K562 (cell line): ENCODE data around the gene PDE6D. TPM values are rescaled to one million over a fixed set of nuclear protein-coding genes. Genes with fewer than 3 reads are reported as not detected.

Experiments
- ASH1L ChIP-seq: fragments of 450-650 bp; IDR thresholded peaks from 2 replicates; pipeline ENCODE4 v1.6.1; 2018; ENCODE audit warnings: borderline replicate concordance, mild to moderate bottlenecking, low read depth; ENCODE audit not compliant: partially characterized antibody
- ATF7 ChIP-seq: fragments of 450-650 bp; IDR thresholded peaks from 2 replicates; pipeline ENCODE4 v1.7.1; 2014; ENCODE audit warnings: mild to moderate bottlenecking, moderate library complexity
- CBFA2T3 ChIP-seq: fragments of 450-650 bp; IDR thresholded peaks from 2 replicates; pipeline ENCODE4 v1.6.1; 2017
- CHD1 ChIP-seq: fragments of 200-600 bp; sonication (generic); IDR thresholded peaks from one replicate; pipeline ENCODE4 v1.6.1; 2012; ENCODE audit warnings: mild to moderate bottlenecking, moderate library complexity, low read length, inconsistent platforms
- EP400 ChIP-seq: fragments of 450-650 bp; IDR thresholded peaks from 2 replicates; pipeline ENCODE4 v1.6.1; 2017; ENCODE audit warnings: antibody characterized with exemption, mild to moderate bottlenecking, moderate library complexity
- KDM2B ChIP-seq: fragments of 250-450 bp; sonication (Bioruptor Pico); IDR thresholded peaks from 2 replicates; pipeline ENCODE4 v1.8.0; 2021; ENCODE audit warnings: mild to moderate bottlenecking, moderate library complexity
- MIER1 ChIP-seq: fragments of 450-650 bp; IDR thresholded peaks from 2 replicates; pipeline ENCODE4 v1.6.1; 2016; ENCODE audit warnings: antibody characterized with exemption, mild to moderate bottlenecking, low read depth
- NCOR1 ChIP-seq: fragments of 450-650 bp; IDR thresholded peaks from 2 replicates; pipeline ENCODE4 v1.6.1; 2016; ENCODE audit warnings: mild to moderate bottlenecking, moderate library complexity
- RBFOX2 ChIP-seq: fragments of 200-400 bp; formaldehyde crosslinking; IDR thresholded peaks from 2 replicates; pipeline ENCODE4 v1.6.1; 2017; ENCODE audit warnings: low read depth, mild to moderate bottlenecking, low read length, moderate library complexity
- SNAPC5 ChIP-seq: fragments of 250-450 bp; sonication (Bioruptor Pico); IDR thresholded peaks from 2 replicates; pipeline ENCODE4 v1.8.0; 2021; ENCODE audit warnings: moderate library complexity, mild to moderate bottlenecking, inconsistent platforms
- THRB ChIP-seq: fragments of 450-650 bp; formaldehyde crosslinking; conservative IDR thresholded peaks from 2 replicates; pipeline ENCODE4 v1.4.0; 2022; ENCODE audit warnings: mild to moderate bottlenecking, missing genetic modification characterization
- TRIM24 ChIP-seq, 2 experiments: fragments of 450-650 bp; IDR thresholded peaks; 2 replicates each; pipeline ENCODE4 v1.6.1; 2016
- WHSC1 ChIP-seq: IDR thresholded peaks from one replicate; pipeline ENCODE4 v1.6.1; 2012; ENCODE audit warnings: low read length, control low read depth, inconsistent platforms
- ZBTB33 ChIP-seq: sonication (generic); formaldehyde crosslinking; IDR thresholded peaks from 2 replicates; pipeline ENCODE4 v1.8.1; 2023; ENCODE audit warnings: mild to moderate bottlenecking, missing genetic modification reagents
- ZNF347 ChIP-seq: fragments of 450-650 bp; formaldehyde crosslinking; IDR thresholded peaks from 2 replicates; pipeline ENCODE4 v1.4.0; 2020; ENCODE audit warnings: low read depth, mild to moderate bottlenecking, moderate library complexity
- polyA plus RNA-seq, 8 experiments: library from polyadenylated mRNA; depleted of rRNA in 4 of 8; stranded (reverse) in 5 of 8; unstranded in 3 of 8; fragments of >200 nt; fragmentation: Nextera tagmentation in 2 of 8; fragmentation: Illumina TruSeq in 1 of 8; extraction: Ambion mirVana in 2 of 8; extraction: Trizol in 1 of 8; gene quantifications; 2 replicates each; pipeline versions ENCODE4 v1.2.1 to v1.2.3, GENCODE V29; 2011 to 2014; ENCODE audit warnings: inconsistent platforms in 1 of 8, missing spikeins in 1 of 8
- total RNA-seq, 7 experiments: library from RNA; depleted of rRNA in 6 of 7; stranded (reverse); fragments of >200 nt in 6 of 7; fragmentation: Illumina TruSeq in 2 of 7; extraction: Trizol in 2 of 7; gene quantifications; 2 replicates each; pipeline versions ENCODE4 v1.2.1 to v1.2.3, GENCODE V29; 2011 to 2021; ENCODE audit warnings: low replicate concordance in 1 of 7
- TF ChIP-seq, protein P1 (sequence below): sonication (generic); formaldehyde crosslinking; IDR thresholded peaks from 2 replicates; pipeline ENCODE4 v1.8.0; 2022; ENCODE audit warnings: mild to moderate bottlenecking, missing genetic modification reagents
- TF ChIP-seq, protein P2 (sequence below): fragments of 450-650 bp; IDR thresholded peaks from 2 replicates; pipeline ENCODE4 v1.6.1; 2016; ENCODE audit warnings: antibody characterized with exemption

The PDE6D gene
- total and polyA plus RNA-seq, 9 of the 15 experiments (the other 6 are each of a cell fraction or from before 2014, with no cell fraction given): 0.65 to 11.6 (median 7.0) TPM

GRCh38 chr2:231786177-231786916 is 5.3 kb upstream of the PDE6D start, which contains the start of gene COPS7B (continued):
- TF ChIP-seq ZBTB33: no peak
- TF ChIP-seq THRB (CRISPR knock-in tag): no peak
- no peak for TF ChIP-seq ASH1L
- 0 out of 2 replicates have a peak, but pooled peaks have one; percentile 25 for TF ChIP-seq KDM2B
- TF ChIP-seq, protein P1, sequence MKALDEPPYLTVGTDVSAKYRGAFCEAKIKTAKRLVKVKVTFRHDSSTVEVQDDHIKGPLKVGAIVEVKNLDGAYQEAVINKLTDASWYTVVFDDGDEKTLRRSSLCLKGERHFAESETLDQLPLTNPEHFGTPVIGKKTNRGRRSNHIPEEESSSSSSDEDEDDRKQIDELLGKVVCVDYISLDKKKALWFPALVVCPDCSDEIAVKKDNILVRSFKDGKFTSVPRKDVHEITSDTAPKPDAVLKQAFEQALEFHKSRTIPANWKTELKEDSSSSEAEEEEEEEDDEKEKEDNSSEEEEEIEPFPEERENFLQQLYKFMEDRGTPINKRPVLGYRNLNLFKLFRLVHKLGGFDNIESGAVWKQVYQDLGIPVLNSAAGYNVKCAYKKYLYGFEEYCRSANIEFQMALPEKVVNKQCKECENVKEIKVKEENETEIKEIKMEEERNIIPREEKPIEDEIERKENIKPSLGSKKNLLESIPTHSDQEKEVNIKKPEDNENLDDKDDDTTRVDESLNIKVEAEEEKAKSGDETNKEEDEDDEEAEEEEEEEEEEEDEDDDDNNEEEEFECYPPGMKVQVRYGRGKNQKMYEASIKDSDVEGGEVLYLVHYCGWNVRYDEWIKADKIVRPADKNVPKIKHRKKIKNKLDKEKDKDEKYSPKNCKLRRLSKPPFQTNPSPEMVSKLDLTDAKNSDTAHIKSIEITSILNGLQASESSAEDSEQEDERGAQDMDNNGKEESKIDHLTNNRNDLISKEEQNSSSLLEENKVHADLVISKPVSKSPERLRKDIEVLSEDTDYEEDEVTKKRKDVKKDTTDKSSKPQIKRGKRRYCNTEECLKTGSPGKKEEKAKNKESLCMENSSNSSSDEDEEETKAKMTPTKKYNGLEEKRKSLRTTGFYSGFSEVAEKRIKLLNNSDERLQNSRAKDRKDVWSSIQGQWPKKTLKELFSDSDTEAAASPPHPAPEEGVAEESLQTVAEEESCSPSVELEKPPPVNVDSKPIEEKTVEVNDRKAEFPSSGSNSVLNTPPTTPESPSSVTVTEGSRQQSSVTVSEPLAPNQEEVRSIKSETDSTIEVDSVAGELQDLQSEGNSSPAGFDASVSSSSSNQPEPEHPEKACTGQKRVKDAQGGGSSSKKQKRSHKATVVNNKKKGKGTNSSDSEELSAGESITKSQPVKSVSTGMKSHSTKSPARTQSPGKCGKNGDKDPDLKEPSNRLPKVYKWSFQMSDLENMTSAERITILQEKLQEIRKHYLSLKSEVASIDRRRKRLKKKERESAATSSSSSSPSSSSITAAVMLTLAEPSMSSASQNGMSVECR (CRISPR knock-in tag): peak; percentile 49
- TF ChIP-seq RBFOX2: peak; percentile 86
- TF ChIP-seq SNAPC5 (CRISPR knock-in tag): no peak
- TF ChIP-seq MIER1: no peak
- peak; percentile 60; the same call in 1 of the 2 replicates for TF ChIP-seq EP400
- TF ChIP-seq, protein P2, sequence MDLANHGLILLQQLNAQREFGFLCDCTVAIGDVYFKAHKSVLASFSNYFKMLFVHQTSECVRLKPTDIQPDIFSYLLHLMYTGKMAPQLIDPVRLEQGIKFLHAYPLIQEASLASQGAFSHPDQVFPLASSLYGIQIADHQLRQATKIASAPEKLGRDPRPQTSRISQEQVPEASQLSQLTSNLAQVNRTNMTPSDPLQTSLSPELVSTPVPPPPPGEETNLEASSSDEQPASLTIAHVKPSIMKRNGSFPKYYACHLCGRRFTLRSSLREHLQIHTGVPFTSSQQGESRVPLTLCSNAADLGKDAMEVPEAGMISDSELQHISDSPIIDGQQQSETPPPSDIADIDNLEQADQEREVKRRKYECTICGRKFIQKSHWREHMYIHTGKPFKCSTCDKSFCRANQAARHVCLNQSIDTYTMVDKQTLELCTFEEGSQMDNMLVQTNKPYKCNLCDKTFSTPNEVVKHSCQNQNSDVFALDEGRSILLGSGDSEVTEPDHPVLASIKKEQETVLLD: 0 out of 2 replicates have a peak, but pooled peaks have one; percentile 18
- no peak for TF ChIP-seq CHD1
- peak; percentile 53; the same call in 1 of the 2 replicates for TF ChIP-seq ATF7
- no peak for TF ChIP-seq ZNF347
- TF ChIP-seq CBFA2T3: no peak
- TF ChIP-seq NCOR1: peak; percentile 19; the same call in 1 of the 2 replicates
- TF ChIP-seq TRIM24 (IDR thresholded peaks at IDR 0.05): peak in 1 of 2 experiments; percentile 99; a peak in 2 of 4 replicates
- no peak for TF ChIP-seq WHSC1
